Stimulated activated CD4-positive, alpha-beta T cell treated with anti-CD3 and anti-CD28 coated beads, Interleukin-12 subunit alpha, Interleukin-12 subunit beta, amount 100 ng/mL, for 4 hours (primary cell): ENCODE results near the gene TAGLN.
A peak's percentile ranks its signal among the peaks of the same experiment; 100 is the strongest.

Experiments
- DNase-seq: peaks from one replicate; pipeline ENCODE4 v3.0.0-alpha.2; 2020

The TAGLN gene

GRCh38 chr11:117199053-117199915 is at the start of gene TAGLN:
TSS of gene TAGLN (plus strand) at chr11:117199370. CDS start at chr11:117203014, 3,644 bp downstream.
- DNase-seq = no peak

GRCh38 chr11:117152066-117152465 is 47.1 kb upstream of the TAGLN start:
- DNase-seq = no peak

GRCh38 chr11:117154468-117154867 is 44.7 kb upstream of the TAGLN start:
- no peak for DNase-seq

GRCh38 chr11:117157507-117157906 is 41.7 kb upstream of the TAGLN start:
- no peak for DNase-seq

GRCh38 chr11:117159892-117160291 is 39.3 kb upstream of the TAGLN start:
- no peak for DNase-seq

GRCh38 chr11:117160826-117161225 is 38.3 kb upstream of the TAGLN start:
- no peak for DNase-seq

GRCh38 chr11:117166491-117166890 is 32.7 kb upstream of the TAGLN start:
- DNase-seq = no peak

- no peak for DNase-seq
These were observed 29.4 kb upstream of the TAGLN start for GRCh38 chr11:117169736-117170135.

GRCh38 chr11:117170210-117170609 is 29.0 kb upstream of the TAGLN start:
- DNase-seq = no peak

GRCh38 chr11:117171007-117171403 is 28.2 kb upstream of the TAGLN start:
- DNase-seq = no peak

- no peak for DNase-seq
These were observed 27.6 kb upstream of the TAGLN start for GRCh38 chr11:117171404-117172061.

- no peak for DNase-seq
These were observed 26.3 kb upstream of the TAGLN start for GRCh38 chr11:117172724-117173421.

- DNase-seq = no peak
These were observed 24.1 kb upstream of the TAGLN start for GRCh38 chr11:117175104-117175503.

GRCh38 chr11:117175781-117176180 is 23.4 kb upstream of the TAGLN start:
- DNase-seq = no peak

- no peak for DNase-seq
These were observed 23.0 kb upstream of the TAGLN start for GRCh38 chr11:117176186-117176585.

GRCh38 chr11:117177534-117178209 is 21.5 kb upstream of the TAGLN start:
- no peak for DNase-seq

GRCh38 chr11:117178210-117179034 is 20.7 kb upstream of the TAGLN start, which contains the start of gene SIDT2:
TSS of gene SIDT2 (plus strand) at chr11:117178743. CDS start at chr11:117179264, 521 bp downstream.
- peak; percentile 84 for DNase-seq

GRCh38 chr11:117179048-117179999 is 19.8 kb upstream of the TAGLN start:
- peak; percentile 33 for DNase-seq

- no peak for DNase-seq
These were observed 19.1 kb upstream of the TAGLN start for GRCh38 chr11:117180020-117180419.

- peak; percentile 38 for DNase-seq
These were observed 18.2 kb upstream of the TAGLN start for GRCh38 chr11:117180661-117181585.
